Kidney tubule cell (primary cell): Measurements from ENCODE around the gene FAM53B.

Experiments
- DNase-seq: peaks from one replicate; pipeline ENCODE4 v3.0.0-alpha.2; 2018; ENCODE audit warnings: low spot score

FAM53B gene

GRCh38 chr10:124574456-124575070, 169.6 kb downstream of the FAM53B start:
- no peak for DNase-seq

- DNase-seq: no peak
These were observed 170.3 kb downstream of the FAM53B start for GRCh38 chr10:124573726-124574455.

GRCh38 chr10:124572751-124573150, 171.4 kb downstream of the FAM53B start:
- DNase-seq: no peak

GRCh38 chr10:124570646-124571045, 173.5 kb downstream of the FAM53B start:
- no peak for DNase-seq

- DNase-seq: no peak
These were observed 174.3 kb downstream of the FAM53B start for GRCh38 chr10:124569623-124570470.
